ENCODE results near the gene RALY.

DNA sequence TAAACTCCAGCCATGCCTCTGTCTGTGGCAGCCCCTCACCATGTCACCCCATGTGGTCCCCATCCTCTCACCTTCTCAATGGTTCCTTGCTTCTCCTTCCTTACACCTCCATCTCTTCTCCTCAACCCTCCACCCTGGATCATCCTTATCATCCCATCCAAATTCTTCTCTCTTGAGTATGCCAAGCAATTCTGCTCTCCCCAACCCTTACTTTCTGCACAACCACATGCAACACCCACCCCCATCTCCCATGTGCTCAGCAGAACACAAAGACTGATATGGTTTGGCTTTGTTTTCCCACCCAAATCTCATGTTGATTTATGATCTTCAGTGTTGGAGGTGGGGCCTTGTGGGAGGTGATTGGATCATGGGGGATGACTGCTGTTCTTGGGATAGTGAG, 42.5 kb upstream of the RALY start:
- TF ChIP-seq, protein P1, sequence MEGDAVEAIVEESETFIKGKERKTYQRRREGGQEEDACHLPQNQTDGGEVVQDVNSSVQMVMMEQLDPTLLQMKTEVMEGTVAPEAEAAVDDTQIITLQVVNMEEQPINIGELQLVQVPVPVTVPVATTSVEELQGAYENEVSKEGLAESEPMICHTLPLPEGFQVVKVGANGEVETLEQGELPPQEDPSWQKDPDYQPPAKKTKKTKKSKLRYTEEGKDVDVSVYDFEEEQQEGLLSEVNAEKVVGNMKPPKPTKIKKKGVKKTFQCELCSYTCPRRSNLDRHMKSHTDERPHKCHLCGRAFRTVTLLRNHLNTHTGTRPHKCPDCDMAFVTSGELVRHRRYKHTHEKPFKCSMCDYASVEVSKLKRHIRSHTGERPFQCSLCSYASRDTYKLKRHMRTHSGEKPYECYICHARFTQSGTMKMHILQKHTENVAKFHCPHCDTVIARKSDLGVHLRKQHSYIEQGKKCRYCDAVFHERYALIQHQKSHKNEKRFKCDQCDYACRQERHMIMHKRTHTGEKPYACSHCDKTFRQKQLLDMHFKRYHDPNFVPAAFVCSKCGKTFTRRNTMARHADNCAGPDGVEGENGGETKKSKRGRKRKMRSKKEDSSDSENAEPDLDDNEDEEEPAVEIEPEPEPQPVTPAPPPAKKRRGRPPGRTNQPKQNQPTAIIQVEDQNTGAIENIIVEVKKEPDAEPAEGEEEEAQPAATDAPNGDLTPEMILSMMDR (IDR thresholded peaks at IDR 0.05; ENCODE audit: poor library complexity) = no peak
- TF ChIP-seq EZH2 (IDR thresholded peaks at IDR 0.05; ENCODE audit: borderline replicate concordance) (no peak), EZH2phosphoT487 (IDR thresholded peaks at IDR 0.05; ENCODE audit: low read depth, severe bottlenecking, unreplicated experiment) (no peak)

Data from hepatocyte (in vitro differentiated cells).